ENCODE data around the gene TMEM214. TPM values are rescaled to one million over a fixed set of nuclear protein-coding genes. Genes with fewer than 3 reads are reported as not detected.

Gene TMEM214
- total RNA-seq, 1 donor from 2014 or later, result 55.2 TPM

- Mint-ChIP-seq H3K9me3 (no peaks in the 10 kb centered on the region), H3K4me1 (peaks cover 31% of the 10 kb centered on the region), H3K4me3 (no peak overlapping the region), H3K36me3 (ENCODE audit: low read depth) (peaks cover 3% of the 10 kb centered on the region), H3K27ac (ENCODE audit: unreplicated experiment) (no peak overlapping the region), H3K27me3 (ENCODE audit: low read depth) (no peaks in the 10 kb centered on the region)
- DNase-seq (ENCODE audit: low read depth, low spot score), result no peak
- no peak for TF ChIP-seq CTCF (conservative IDR thresholded peaks at IDR 0.05)
These were observed 13.3 kb upstream of the TMEM214 start for GRCh38 chr2:27019459-27019858.

- Mint-ChIP-seq H3K27me3 (ENCODE audit: low read depth) (no peaks in the 10 kb centered on the region), H3K4me1 (peaks cover 31% of the 10 kb centered on the region), H3K4me3 (no peak overlapping the region), H3K36me3 (ENCODE audit: low read depth) (peaks cover under 1% of the 10 kb centered on the region), H3K27ac (ENCODE audit: unreplicated experiment) (peak overlapping the region; percentile 15), H3K9me3 (no peaks in the 10 kb centered on the region)
- no peak for TF ChIP-seq CTCF (conservative IDR thresholded peaks at IDR 0.05)
- no peak for DNase-seq (ENCODE audit: low read depth, low spot score)
These were observed 12.6 kb upstream of the TMEM214 start for GRCh38 chr2:27019931-27020855.

DNA sequence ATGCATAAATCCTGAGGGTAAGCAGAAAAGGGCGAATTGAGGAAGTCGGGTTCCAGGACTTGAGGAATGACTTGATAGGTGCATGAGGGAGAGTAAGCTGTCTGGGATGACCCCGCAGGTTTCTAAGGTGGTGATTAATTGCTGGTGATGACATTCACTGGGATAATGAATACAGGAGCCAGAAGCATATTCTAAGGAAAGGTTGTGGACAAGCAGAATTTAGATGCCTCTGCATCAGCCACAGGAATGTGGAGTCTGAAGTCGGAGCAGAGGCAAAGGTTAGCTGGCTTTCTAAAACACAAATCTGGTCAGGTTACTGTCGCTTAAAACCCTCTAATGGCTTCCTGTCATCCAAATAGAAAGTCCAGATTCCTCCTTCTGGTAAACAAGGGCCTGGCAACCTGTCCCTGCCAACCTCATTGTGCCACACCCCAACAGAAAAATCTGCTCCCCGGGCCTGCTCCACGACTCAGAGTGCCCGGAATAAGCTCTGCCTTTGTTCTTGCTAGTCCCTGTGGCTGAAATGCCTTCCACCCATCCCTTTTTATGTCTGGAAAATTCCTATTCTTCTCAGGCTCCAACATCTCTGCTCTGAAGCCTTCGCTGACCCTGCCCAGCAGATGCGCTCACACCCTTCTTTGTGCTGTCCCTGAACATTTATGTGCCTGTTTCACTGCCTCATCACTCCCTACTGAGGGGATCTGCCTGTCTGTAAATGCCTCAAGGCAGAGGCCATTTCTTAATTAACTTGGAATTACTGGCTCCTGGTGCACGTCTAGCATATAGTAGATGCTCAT is 11.3 kb upstream of the TMEM214 start:
- TF ChIP-seq CTCF (conservative IDR thresholded peaks at IDR 0.05), result no peak
- Mint-ChIP-seq H3K36me3 (ENCODE audit: low read depth) (no peaks in the 10 kb centered on the region), H3K27me3 (ENCODE audit: low read depth) (no peaks in the 10 kb centered on the region), H3K4me1 (peaks cover 25% of the 10 kb centered on the region), H3K4me3 (no peak overlapping the region), H3K27ac (ENCODE audit: unreplicated experiment) (peak overlapping the region; percentile 83), H3K9me3 (no peaks in the 10 kb centered on the region)
- DNase-seq (ENCODE audit: low read depth, low spot score), result no peak

DNA sequence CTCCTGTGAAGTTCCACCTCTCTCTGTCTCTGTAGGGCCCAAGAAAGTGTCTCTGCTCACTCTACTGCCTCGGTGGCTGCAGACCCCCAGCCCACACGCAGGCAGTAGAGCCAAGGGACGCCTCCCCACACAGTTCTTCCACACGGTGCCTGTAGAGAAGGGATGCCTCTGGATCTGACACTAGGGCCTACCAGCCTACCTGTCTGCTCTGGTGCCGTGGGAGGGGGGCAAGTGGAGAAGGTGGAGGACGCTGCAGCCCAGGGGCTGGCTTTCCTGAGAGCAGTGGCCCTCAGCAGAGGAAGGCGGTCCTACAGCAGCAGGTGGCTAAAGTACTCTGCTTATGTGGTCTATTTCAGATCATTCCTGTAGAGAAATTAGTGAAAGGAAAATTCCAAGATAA is 9.0 kb upstream of the TMEM214 start:
- H3K4me3 Mint-ChIP-seq, result no peak overlapping the region
- no peak for DNase-seq (ENCODE audit: low read depth, low spot score)

More for the DNA sequence above, 9.0 kb upstream of the TMEM214 start:
- peaks cover 25% of the 10 kb centered on the region for H3K4me1 Mint-ChIP-seq
- peaks cover 5% of the 10 kb centered on the region for H3K36me3 Mint-ChIP-seq (ENCODE audit: low read depth)
- no peaks in the 10 kb centered on the region for H3K9me3 Mint-ChIP-seq
- no peaks in the 10 kb centered on the region for H3K27me3 Mint-ChIP-seq (ENCODE audit: low read depth)
- no peak for TF ChIP-seq CTCF (conservative IDR thresholded peaks at IDR 0.05)
- no peak overlapping the region for H3K27ac Mint-ChIP-seq (ENCODE audit: unreplicated experiment)

Data from neural crest cell (in vitro differentiated cells).